Measurements from ENCODE around the gene GPHB5. TPM values are rescaled to one million over a fixed set of nuclear protein-coding genes. Genes with fewer than 3 reads are reported as not detected.
A peak's percentile ranks its signal among the peaks of the same experiment; 100 is the strongest.
"Not testable (repeated sequence)": the region's sequence is repeated elsewhere in the genome, so short reads cannot be mapped to it uniquely, and the experiment has no call there.

GPHB5 gene
- total RNA-seq, 2 experiments from 2014 or later: not detected

- Histone ChIP-seq H3K4me2 (ENCODE audit: low read length) (no peak overlapping the region), H4K20me1 (ENCODE audit: insufficient read depth, low read length) (no peaks in the 10 kb centered on the region), H3K36me3 (ENCODE audit: insufficient read depth, low read length) (no peaks in the 10 kb centered on the region), H3K9me3 (ENCODE audit: low read length) (no peaks in the 10 kb centered on the region), H3K9me2 (ENCODE audit: insufficient read depth, low read length) (no peaks in the 10 kb centered on the region), H3K27ac (ENCODE audit: low read depth, low read length, poor library complexity, severe bottlenecking) (no peak overlapping the region), H3K79me2 (ENCODE audit: insufficient read depth, low read depth, low read length) (no peaks in the 10 kb centered on the region), H3K4me1 (ENCODE audit: insufficient read depth, low read length, poor library complexity, severe bottlenecking) (no peaks in the 10 kb centered on the region), H3K4me3 (ENCODE audit: low read depth, low read length, poor library complexity, severe bottlenecking) (no peak overlapping the region), H2AFZ (ENCODE audit: low read length) (no peak overlapping the region)
- no TSS peak for BruUV-seq (replicated peaks)
- CTCF ChIA-PET (ENCODE audit: unreplicated experiment): no interaction called here
- DNase-seq (ENCODE audit: low spot score): no peak
- POLR2A ChIA-PET: interaction anchor here (0.7 kb wide), 1 partner anchor 58 kb away, joined by 3 read pairs; no protein-coding TSS in a partner anchor
- TF ChIP-seq, protein P1, sequence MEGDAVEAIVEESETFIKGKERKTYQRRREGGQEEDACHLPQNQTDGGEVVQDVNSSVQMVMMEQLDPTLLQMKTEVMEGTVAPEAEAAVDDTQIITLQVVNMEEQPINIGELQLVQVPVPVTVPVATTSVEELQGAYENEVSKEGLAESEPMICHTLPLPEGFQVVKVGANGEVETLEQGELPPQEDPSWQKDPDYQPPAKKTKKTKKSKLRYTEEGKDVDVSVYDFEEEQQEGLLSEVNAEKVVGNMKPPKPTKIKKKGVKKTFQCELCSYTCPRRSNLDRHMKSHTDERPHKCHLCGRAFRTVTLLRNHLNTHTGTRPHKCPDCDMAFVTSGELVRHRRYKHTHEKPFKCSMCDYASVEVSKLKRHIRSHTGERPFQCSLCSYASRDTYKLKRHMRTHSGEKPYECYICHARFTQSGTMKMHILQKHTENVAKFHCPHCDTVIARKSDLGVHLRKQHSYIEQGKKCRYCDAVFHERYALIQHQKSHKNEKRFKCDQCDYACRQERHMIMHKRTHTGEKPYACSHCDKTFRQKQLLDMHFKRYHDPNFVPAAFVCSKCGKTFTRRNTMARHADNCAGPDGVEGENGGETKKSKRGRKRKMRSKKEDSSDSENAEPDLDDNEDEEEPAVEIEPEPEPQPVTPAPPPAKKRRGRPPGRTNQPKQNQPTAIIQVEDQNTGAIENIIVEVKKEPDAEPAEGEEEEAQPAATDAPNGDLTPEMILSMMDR (conservative IDR thresholded peaks at IDR 0.05; ENCODE audit: low read length): no peak
- intact Hi-C loops (cut with micrococcal nuclease; ENCODE audit: unreplicated experiment): no loop called here
Measured at GRCh38 chr14:63322897-63323573, 4.3 kb upstream of the GPHB5 start.

- H3K79me2 ChIP-seq (ENCODE audit: insufficient read depth, low read depth, low read length): no peaks in the 10 kb centered on the region
- no peak overlapping the region for H3K4me2 ChIP-seq (ENCODE audit: low read length)
- H3K36me3 ChIP-seq (ENCODE audit: insufficient read depth, low read length): no peaks in the 10 kb centered on the region
- H3K4me3 ChIP-seq (ENCODE audit: low read depth, low read length, poor library complexity, severe bottlenecking): no peak overlapping the region
- H4K20me1 ChIP-seq (ENCODE audit: insufficient read depth, low read length): no peaks in the 10 kb centered on the region
- BruUV-seq (replicated peaks): no TSS peak
- no peak overlapping the region for H2AFZ ChIP-seq (ENCODE audit: low read length)
- ChIA-PET POLR2A (no interaction called here), CTCF (ENCODE audit: unreplicated experiment) (no interaction called here)
- H3K9me3 ChIP-seq (ENCODE audit: low read length): no peaks in the 10 kb centered on the region
- H3K27ac ChIP-seq (ENCODE audit: low read depth, low read length, poor library complexity, severe bottlenecking): no peak overlapping the region
- no peaks in the 10 kb centered on the region for H3K9me2 ChIP-seq (ENCODE audit: insufficient read depth, low read length)
- TF ChIP-seq, protein P1 (conservative IDR thresholded peaks at IDR 0.05; ENCODE audit: low read length): no peak
- no peak for TF ChIP-seq EZH2phosphoT487 (IDR thresholded peaks at IDR 0.05; ENCODE audit: borderline replicate concordance, low read depth, low read length)
- no peak for DNase-seq (ENCODE audit: low spot score)
- no peaks in the 10 kb centered on the region for H3K4me1 ChIP-seq (ENCODE audit: insufficient read depth, low read length, poor library complexity, severe bottlenecking)
- intact Hi-C loops (cut with micrococcal nuclease; ENCODE audit: unreplicated experiment): no loop called here
Measured at GRCh38 chr14:63322472-63322871, 3.7 kb upstream of the GPHB5 start.

DNA sequence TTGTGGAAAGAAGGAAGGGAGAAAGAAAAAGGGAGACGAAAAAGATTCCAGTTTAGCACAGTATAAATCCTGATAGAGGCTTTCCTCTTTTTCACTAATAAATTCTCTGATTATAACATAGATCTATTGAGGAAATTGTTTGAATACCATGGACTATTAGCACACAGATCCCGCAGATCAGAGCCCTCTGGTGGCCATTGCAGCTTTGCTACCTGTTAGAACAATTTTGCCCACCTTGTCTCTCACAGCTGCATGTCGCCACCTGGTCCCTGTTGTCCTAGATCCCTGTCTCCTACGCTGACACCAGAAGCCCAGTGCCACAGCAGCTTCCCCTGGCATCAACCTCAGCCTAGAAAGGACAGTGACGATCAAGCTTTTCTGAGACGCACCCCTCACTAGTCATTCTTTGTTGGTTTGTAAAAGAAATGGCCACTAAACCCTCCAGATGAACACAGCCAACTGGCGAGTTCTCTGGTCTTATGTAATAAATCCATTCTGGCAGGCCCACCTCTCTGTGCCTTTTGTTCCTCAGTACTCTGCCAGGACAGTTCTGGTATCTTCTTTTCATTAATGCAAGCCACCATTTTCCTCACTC, 9.9 kb downstream of the GPHB5 start:
- no peaks in the 10 kb centered on the region for H3K79me2 ChIP-seq (ENCODE audit: insufficient read depth, low read depth, low read length)
- H2AFZ ChIP-seq (ENCODE audit: low read length): no peak overlapping the region
- H4K20me1 ChIP-seq (ENCODE audit: insufficient read depth, low read length): no peaks in the 10 kb centered on the region
- no peaks in the 10 kb centered on the region for H3K9me2 ChIP-seq (ENCODE audit: insufficient read depth, low read length)
- H3K4me2 ChIP-seq (ENCODE audit: low read length): no peak overlapping the region
- TF ChIP-seq, protein P1 (conservative IDR thresholded peaks at IDR 0.05; ENCODE audit: low read length): peak; percentile 83
- no peak for TF ChIP-seq EZH2phosphoT487 (IDR thresholded peaks at IDR 0.05; ENCODE audit: borderline replicate concordance, low read depth, low read length)
- intact Hi-C loops (cut with micrococcal nuclease; ENCODE audit: unreplicated experiment): no loop called here
- CTCF ChIA-PET (ENCODE audit: unreplicated experiment): no interaction called here
- no peaks in the 10 kb centered on the region for H3K9me3 ChIP-seq (ENCODE audit: low read length)
- DNase-seq (ENCODE audit: low spot score): peak; percentile 46
- no peaks in the 10 kb centered on the region for H3K36me3 ChIP-seq (ENCODE audit: insufficient read depth, low read length)
- no TSS peak for BruUV-seq (replicated peaks)
- POLR2A ChIA-PET: interaction anchor here (0.6 kb wide), 1 partner anchor 372 kb away, joined by 4 read pairs; no protein-coding TSS in a partner anchor
- H3K4me3 ChIP-seq (ENCODE audit: low read depth, low read length, poor library complexity, severe bottlenecking): no peak overlapping the region
- no peak overlapping the region for H3K27ac ChIP-seq (ENCODE audit: low read depth, low read length, poor library complexity, severe bottlenecking)
- H3K4me1 ChIP-seq (ENCODE audit: insufficient read depth, low read length, poor library complexity, severe bottlenecking): no peaks in the 10 kb centered on the region

DNA sequence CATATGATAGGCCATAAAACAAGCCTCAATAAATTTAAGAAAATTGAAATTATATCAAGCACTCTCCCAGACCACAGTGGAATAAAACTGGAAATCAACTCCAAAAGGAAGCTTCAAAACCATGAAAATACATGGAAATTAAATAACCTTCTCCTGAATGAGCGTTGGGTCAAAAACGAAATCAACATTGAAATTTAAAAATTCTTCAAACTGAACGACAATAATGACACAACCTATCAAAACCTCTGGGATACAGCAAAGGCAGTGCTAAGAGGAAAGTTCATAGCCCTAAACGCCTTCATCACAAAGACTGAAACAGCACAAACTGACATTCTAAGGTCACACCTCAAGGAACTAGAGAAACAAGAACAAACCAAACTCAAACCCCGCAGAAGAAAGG, 14.3 kb downstream of the GPHB5 start:
- H3K36me3 ChIP-seq (ENCODE audit: insufficient read depth, low read length); H3K4me1 ChIP-seq (ENCODE audit: insufficient read depth, low read length, poor library complexity, severe bottlenecking); H3K79me2 ChIP-seq (ENCODE audit: insufficient read depth, low read depth, low read length); intact Hi-C loops (cut with micrococcal nuclease; ENCODE audit: unreplicated experiment); CTCF ChIA-PET (ENCODE audit: unreplicated experiment); H2AFZ ChIP-seq (ENCODE audit: low read length); H4K20me1 ChIP-seq (ENCODE audit: insufficient read depth, low read length); POLR2A ChIA-PET; BruUV-seq (replicated peaks); DNase-seq (ENCODE audit: low spot score); H3K9me3 ChIP-seq (ENCODE audit: low read length); H3K4me2 ChIP-seq (ENCODE audit: low read length); H3K4me3 ChIP-seq (ENCODE audit: low read depth, low read length, poor library complexity, severe bottlenecking); H3K9me2 ChIP-seq (ENCODE audit: insufficient read depth, low read length); H3K27ac ChIP-seq (ENCODE audit: low read depth, low read length, poor library complexity, severe bottlenecking): not testable (repeated sequence)
